Measurements from ENCODE around the gene TRAP1.
"Not testable (repeated sequence)": the region's sequence is repeated elsewhere in the genome, so short reads cannot be mapped to it uniquely, and the experiment has no call there.

TRAP1 gene

DNA sequence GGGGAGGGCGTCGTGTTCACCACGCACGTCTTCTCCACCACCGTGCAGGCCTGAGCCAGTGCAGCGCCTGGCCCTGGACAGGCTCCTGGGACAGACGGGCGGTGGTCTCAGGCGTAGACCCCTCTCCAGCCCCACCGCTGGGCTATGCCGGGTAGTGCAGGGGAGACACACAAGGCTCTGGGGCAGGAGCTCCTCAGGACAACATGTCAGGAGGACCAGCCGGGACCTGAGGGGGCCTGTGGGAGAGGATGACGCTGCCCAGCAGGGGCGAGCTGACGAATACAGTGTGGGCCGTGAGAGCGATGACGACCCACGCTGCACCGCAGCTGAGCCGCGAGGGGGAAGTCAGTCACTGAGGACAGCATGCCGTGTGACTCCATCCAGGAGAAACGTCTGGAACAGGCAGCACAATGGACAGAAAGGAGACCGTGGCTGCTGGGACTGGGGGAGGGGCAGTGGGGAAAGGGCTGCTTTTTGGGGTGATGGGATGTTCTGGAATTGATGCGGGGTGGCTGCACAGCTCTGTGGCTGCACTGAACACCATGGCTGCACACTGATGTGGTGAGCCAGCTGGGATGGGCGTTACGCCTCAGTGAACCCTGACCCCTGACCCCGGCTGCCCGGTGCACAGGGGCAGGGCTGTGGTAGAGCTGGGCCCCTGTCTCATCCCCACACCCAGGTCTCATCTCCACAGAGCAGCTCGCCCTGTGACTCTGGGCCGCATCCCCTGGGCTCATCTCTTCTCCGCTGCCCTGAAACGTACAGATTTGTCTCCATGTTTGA, 42.6 kb downstream of the TRAP1 start:
- no peak for DNase-seq (ENCODE audit: low read depth in 2 of 3, low spot score in 2 of 3)

DNA sequence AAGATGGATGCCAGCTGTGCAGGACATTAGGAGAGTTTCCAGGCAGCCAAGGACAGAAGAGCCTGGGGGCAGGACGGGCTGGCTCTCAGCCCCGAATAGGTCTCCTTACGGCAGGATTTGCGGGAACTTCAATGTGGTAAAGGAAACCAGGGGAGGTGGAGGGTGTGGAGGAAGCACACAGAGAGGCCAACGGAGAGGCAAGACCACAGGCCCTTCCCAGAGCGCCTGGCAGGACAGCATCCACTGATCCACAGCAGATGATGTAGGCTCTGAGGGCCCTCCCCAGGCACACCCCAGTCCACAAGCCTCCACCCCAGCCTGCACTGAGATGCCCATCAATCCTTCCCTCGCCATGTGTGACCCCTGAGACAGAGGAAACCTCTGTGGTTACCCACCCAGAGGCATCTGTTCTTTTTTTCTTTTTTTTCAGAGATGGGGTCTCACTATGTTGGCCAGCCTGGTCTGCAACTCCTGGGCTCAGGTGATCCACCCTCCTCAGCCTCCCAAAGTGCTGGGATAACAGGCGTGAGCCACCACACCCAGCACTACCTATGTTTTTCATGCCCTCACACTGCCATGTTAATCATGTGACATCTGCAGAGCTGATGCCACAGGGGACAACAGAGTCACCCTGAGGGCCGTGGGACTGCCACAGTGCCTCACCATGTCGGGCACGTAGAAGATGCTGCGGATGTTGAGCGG, 43.5 kb downstream of the TRAP1 start:
- DNase-seq (ENCODE audit: low read depth in 2 of 3, low spot score in 2 of 3) = no peak

DNA sequence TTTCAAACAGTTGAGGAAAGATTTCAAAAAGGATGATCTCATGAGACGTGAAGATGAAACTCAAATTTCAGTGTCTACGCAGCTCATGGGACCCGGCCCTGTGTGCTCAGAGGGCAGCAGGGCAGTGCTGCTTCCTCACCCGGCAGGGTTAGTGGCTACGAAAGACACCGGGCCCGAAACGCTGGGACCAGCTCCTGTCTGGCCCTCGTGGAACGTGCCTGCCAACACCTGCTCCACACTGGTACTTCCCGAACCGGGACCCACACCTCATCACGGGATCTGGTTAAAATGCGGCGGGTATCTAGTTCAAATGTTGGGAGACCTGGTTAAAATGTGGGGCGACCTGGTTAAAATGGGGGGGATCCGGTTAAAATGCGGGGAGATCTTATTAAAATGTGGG, 44.1 kb downstream of the TRAP1 start:
- no peak for DNase-seq (ENCODE audit: low read depth in 2 of 3, low spot score in 2 of 3)

DNA sequence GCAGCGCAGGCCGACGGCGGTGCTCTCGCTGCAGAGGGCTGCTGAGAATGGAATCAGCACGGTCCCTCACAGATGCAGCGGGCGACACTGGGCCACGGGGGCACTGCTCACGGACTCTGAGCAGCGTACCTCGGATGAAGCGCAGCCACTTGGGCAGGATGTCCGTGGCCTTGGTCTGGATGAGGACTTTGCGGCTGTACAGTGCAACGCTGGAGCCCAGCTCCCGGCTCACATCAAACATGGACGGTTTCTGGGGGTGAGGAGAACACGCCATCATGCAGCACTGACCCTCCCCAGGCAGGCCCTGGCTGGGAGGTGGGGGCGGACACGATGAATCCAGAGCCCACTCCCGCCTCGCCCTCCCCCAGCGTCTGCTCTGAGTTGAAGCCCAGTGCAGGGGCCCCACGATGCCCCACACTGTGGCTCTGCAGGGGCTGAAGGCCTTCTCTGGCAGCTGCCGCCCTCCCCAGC, 44.7 kb downstream of the TRAP1 start:
- DNase-seq (ENCODE audit: low read depth in 2 of 3, low spot score in 2 of 3) = no peak

DNA sequence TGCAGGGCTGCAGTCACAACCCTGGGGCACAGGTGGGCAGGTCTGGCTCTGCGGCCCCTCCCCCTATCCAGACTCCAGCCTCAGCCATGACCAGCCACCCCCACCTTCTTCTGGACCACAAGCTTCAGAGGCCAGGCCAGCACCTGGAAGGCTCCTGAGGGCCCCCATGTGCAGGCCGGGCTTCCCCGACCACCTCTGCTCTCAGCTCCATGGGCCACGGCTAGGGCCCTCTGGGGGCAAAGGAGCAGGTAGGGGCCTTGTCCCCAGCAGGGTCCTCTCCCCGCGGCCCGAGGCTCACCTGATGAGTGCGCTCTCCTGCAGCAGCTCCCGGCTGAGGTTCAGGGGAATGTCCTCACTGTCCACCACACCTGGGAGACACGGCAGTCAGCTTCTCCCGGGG, 45.9 kb downstream of the TRAP1 start:
- DNase-seq (ENCODE audit: low read depth in 2 of 3, low spot score in 2 of 3) = no peak

DNA sequence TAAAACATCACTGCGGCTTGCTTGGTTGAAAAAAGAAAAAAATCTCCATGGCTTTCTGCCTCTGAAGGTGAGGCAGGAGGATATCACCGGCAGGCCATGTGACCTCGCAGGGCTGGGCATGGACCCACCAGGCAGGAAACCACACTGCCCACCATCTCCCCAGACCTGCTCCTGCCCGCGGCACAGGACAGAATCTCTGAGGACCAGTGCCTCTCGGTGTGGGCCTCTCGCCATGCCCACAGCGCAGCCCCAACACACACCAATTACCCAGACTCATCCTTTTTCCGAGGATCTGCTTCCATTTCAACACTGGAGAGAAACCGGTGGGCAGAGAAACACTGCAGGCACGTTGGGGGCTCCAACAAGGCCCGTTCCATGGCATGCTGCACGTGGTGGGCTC, 46.6 kb downstream of the TRAP1 start:
- no peak for DNase-seq (ENCODE audit: low read depth in 2 of 3, low spot score in 2 of 3)

DNA sequence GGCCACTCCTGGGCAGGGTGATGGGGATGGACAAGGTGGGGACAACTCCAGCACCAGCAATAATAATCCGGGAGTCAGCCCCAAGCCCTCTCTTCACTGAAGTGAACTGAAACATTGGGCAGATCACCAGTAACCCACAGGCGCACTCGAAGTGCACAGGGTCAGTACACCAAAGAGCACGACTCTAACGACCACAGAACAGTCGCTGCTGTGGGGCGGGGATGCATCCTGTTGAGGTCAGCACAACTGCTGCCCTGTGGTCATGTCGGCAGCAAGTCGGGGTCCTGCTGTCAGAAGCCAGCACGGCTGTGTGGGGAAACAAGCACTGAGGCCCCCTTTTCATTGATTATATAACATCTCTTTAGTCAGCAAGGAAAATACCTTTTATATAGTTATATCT, 48.2 kb downstream of the TRAP1 start:
- no peak for DNase-seq (ENCODE audit: low read depth in 2 of 3, low spot score in 2 of 3)

DNA sequence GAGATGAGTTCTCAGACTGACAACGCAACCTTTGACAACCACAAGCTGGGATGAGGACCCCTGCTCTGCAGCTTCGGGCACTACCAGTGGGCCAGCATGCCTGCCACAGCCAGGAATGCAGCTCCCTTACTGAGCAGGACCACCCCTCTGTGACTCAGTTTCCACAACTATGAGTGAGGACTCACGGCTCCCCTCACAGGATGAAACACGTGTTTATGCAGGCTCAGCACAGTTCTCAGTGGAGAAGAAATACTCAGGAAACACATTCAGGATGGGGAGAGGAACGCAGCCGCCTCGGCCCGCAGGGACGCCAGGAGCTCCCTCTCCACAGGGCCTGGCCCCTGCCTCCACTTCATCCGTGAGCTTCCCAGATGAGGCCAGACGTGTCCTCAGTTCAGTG, 48.7 kb downstream of the TRAP1 start:
- no peak for DNase-seq (ENCODE audit: low read depth in 2 of 3, low spot score in 2 of 3)

DNA sequence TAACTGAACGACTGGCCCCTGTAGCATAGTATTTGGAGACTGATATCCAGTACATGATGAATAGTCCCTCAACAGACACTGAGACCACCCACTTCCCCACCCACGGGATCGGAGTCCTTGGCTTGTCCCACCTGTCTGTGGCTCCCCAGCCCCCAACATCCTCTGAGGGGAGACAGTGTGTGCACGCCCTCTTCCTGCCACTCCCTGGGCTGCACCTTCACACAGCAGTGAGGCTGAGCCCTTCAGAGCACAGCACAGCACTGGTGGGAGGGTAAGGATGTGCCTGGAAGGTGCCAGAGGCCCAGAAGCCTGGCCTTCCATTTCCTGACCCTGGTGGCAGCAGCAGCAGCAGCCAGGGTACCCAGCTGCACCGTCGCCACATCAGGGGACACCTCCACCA, 51.8 kb downstream of the TRAP1 start:
- no peak for DNase-seq (ENCODE audit: low read depth in 2 of 3, low spot score in 2 of 3)

DNA sequence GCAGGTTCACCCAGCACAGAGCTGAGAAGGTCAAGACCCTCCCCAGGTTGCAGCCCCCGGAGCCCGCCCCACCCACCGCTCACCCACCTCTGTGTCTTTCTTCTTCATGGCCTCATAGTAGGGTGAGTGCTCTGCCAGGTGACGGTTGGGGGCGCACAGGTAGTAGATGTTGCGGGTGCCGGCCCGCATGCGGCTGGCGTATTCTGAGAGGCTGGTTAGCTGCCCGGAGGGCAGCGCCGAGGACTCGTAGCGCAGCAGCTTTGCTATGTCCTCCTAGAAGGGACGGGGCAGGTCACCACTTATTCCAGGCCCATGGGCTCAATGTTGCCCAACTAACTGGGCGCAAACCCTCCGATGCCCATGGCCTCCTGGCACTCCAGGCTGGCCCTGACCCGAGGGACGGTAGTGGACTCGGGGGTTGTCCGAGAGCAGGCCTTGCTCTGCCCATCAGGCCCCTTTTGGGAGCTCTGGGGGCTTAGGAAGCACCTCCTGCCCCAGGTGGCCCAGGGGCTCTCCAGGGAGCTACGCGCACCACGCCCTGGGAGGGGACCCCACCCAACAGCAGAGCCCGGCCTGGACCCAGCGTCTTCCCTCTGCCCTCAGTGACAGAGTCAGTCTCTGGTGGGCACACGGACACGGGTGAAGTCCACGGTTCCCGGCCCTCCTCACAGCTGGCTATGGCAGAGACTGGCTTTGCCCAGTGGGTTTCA, 53.0 kb downstream of the TRAP1 start:
- no peak for DNase-seq (ENCODE audit: low read depth in 2 of 3, low spot score in 2 of 3)

DNA sequence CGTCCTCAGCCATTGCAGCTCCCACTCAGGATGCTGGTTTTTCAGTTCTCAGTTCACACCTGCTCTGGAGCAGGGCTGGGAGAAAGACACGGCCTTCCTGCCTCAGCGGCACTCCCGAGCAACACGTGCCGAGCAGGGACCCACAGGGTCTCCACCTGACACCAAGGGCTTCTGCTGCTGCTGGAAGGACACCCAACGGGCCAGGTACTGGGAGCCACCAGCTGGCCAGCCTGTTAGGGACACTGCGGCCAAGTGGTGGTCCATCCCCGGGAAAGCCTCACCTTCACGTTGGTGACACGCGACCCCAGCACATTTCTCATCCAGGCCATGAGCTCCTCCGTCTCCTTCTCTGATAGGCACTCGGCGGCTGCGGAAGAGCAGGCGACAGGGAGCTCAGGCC, 54.7 kb downstream of the TRAP1 start:
- DNase-seq (ENCODE audit: low read depth in 2 of 3, low spot score in 2 of 3) = no peak

DNA sequence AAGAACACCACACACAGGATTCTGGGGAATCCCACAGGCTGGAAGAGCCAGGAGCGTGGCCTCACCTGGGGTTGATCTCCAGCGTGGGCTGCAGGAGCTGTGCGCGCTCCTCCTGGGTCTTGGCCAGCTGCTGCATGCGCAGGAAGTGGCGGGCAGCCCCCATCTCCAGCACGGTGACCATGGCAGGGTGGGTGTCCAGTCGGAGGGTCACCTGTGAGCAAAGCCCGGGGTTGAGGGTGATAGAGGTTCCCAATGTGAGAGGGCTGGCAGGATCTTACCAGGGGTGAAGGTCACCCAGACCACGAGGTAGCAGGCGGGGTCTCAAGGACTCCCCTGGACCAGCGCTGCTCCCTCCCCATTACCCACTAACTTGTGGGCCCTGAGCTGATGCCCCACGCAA, 55.4 kb downstream of the TRAP1 start:
- DNase-seq (ENCODE audit: low read depth in 2 of 3, low spot score in 2 of 3) = no peak

DNA sequence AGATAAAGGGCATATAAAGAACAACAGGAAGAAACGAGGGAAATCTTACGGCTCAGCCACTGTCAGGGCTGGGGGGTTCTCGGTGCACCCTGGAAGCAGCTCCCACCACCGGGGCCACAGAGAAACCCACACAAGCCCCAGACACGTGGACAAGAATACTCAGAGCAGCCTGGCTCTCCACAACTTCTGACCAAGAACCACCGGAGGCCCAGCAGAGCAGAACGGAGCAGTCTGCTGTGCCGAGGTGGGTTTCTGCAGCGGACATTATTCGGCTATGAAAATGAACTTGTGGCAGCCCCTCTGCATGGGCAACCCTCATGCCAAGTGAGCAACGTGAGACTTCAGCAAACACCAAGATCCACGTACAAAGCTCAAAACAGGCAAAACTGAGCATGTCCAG, 56.0 kb downstream of the TRAP1 start:
- DNase-seq (ENCODE audit: low read depth in 2 of 3, low spot score in 2 of 3) = no peak

DNA sequence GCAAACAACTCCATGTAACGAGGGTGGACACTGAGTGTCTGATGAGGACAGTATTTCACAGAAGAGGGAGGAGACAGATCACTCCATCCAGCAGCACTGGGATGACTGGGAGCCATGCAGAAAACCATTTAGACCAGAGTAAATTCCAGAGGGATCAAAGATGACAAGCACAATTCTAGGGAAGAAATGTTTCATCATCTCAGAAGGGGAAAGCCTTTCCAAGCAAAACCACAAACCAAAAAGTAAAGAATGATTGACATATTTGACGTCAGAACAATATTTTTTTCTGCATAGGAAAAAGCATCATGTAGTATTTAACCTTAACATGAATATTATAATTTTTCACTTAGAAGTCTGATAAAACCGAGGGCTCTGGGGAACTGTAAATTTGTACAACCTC, 58.1 kb downstream of the TRAP1 start:
- no peak for DNase-seq (ENCODE audit: low read depth in 2 of 3, low spot score in 2 of 3)

DNA sequence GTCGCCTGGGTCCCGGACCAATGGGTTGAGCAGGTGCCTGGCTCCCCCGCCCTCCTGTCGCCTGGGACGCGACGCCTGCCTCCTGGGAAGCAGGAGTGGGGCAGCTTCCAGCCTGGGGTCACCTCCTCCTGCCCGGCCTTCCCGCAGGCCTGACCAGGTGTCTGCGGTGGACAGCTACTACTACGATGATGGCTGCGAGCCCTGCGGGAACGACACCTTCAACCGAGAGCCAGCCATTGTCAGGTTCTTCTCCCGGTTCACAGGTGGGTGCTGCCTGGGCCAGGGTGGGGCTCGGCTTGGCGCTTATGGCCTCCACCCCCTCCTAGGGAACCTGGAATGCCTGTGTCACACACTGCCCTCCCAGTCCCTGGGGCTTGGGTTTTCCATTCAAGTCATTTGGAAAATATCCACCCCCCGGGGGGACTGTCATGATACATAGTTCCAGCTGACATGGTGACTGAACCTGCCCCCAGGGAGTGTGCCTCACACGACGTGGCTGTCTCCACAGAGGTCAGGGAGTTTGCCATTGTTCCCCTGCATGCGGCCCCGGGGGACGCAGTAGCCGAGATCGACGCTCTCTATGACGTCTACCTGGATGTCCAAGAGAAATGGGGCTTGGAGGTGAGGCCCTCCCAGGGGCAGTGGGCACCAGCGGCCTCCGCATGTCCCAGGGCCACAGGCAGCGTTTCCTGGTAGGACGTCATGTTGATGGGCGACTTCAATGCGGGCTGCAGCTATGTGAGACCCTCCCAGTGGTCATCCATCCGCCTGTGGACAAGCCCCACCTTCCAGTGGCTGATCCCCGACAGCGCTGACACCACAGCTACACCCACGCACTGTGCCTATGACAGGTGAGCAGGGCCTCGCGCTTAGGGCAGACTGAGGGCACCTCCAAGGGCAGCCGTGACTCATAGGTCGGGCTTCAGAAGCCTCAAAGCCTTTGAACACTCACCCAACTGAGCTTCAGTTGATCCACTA, 60.5 kb downstream of the TRAP1 start:
- peak in 1 of 3 experiments; percentile 11 for DNase-seq (ENCODE audit: low read depth in 2 of 3, low spot score in 2 of 3)

DNA sequence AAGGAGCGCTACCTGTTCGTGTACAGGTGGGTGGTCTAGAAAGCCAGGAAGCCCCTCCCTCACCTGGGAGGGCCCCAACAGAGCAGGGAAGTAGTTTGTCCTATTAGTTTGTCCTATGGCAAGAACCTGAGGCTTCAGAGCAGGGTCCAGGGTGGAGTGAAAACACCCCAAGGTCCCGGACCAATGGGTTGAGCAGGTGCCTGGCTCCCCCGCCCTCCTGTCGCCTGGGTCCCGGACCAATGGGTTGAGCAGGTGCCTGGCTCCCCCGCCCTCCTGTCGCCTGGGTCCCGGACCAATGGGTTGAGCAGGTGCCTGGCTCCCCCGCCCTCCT, 61.2 kb downstream of the TRAP1 start:
- DNase-seq (ENCODE audit: low read depth in 2 of 3, low spot score in 2 of 3) = not testable (repeated sequence)

DNA sequence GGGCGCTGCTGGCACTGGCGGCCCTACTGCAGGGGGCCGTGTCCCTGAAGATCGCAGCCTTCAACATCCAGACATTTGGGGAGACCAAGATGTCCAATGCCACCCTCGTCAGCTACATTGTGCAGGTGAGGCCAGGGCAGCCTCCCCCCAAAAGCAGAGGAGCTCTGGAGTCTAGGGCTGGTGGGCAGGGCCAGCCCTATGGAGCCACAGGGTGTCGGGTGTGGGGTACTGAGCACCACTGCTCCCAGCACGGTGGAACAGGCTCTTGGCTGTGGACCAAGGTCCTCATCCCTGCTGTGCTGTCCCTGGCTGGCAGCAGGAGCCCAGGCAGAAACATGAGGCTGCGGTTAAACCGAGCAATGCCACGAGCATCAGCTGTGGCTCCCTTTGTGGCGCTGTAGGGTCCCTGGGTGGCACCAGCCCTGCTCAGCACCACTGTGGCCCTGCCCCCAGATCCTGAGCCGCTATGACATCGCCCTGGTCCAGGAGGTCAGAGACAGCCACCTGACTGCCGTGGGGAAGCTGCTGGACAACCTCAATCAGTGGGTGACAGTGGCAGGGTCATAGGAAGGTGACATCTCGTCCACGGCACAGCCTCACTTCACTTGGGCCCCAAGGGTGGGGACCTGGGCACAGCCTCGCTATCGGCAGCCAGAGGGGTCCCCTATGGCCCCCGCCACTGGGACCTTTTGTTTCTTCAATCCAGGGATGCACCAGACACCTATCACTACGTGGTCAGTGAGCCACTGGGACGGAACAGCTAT, 61.7 kb downstream of the TRAP1 start:
- DNase-seq (ENCODE audit: low read depth in 2 of 3, low spot score in 2 of 3) = no peak

DNA sequence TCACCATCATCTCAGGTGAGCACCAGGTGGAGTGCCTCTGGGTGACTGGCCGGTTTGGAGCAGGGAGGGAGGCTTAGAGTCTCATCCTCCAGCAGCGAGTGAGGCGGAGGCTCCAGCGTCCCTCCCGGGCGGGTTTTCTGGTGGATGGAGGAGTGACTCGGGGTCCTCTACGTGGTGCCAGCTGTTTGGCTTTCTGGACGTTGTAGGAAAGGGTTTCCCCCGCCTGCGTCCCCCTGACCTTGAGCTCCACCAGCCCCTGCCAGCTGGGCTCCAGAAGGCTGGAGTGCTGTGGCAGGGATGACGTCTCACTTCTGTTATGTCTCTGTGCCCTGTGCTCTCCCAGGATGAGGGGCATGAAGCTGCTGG, 62.3 kb downstream of the TRAP1 start:
- no peak for DNase-seq (ENCODE audit: low read depth in 2 of 3, low spot score in 2 of 3)

DNA sequence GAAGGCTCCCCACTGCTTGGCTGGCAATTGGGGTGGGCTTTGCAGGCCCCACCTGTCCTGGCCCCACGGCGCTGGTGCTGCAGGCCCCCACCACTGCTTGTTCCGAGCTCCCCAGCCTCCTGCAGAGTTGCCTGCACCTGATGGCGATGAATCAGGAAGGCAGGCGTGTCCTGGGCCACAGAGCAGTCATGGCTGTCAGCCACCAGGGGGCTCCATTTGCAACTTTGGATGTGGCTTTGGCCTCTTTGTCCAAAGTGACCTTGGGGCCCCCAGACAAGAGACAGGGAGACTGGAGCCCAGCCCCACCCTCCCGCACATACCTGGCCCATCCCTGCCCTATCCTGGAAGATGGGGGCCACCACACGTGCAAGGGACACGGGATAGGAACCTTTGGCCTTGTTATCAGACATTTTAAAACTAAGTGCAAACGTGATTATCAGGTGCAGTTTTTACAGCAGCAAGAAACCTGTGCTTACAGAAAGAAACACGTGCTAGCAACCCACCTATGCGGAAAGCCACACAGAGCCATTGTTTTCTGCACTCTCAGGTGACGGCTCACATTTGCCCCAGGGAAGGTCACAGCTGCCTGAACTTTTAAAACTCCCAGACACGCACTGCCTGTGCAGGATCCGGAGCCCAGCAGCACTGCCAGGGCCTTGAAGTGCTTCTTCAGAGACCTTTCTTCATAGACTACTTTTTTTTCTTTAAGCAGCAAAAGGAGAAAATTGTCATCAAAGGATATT, 62.9 kb downstream of the TRAP1 start, which contains the start of gene DNASE1:
Gene DNASE1, plus strand, starts transcription at position 443 of the 743 bp plus-strand sequence. CDS start 683 bp downstream, outside the sequence.
- peak in 2 of 3 experiments; percentile 14 to 30 for DNase-seq (ENCODE audit: low read depth in 2 of 3, low spot score in 2 of 3)

Measured in activated CD8-positive, alpha-beta memory T cell treated with anti-CD3 and anti-CD28 coated beads for 48 hours (primary cell).